K562 (cell line): ENCODE data around the gene OXSM. TPM values are rescaled to one million over a fixed set of nuclear protein-coding genes. Genes with fewer than 3 reads are reported as not detected.
A peak's percentile ranks its signal among the peaks of the same experiment; 100 is the strongest.

Experiments
- ARID3A ChIP-seq: IDR thresholded peaks from 2 replicates; pipeline ENCODE4 v1.6.1; 2012; ENCODE audit warnings: low read depth, low read length, improper control_type of control experiment, borderline replicate concordance
- CEBPG ChIP-seq, 3 experiments: fragments of 200-800 bp in 1 of 3; sonication (Bioruptor generic) in 1 of 3; sonication (generic) in 1 of 3; formaldehyde crosslinking in 1 of 3; IDR thresholded peaks in 2 of 3; conservative IDR thresholded peaks in 1 of 3; 2 replicates each; pipeline versions ENCODE4 v1.6.1 to v1.8.0; 2016 to 2022; ENCODE audit warnings: missing compliant biosample characterization in 2 of 3, missing genetic modification characterization in 2 of 3, mild to moderate bottlenecking in 1 of 3, missing genetic modification reagents in 1 of 3
- CHD4 ChIP-seq: fragments of 200-600 bp; sonication (generic); IDR thresholded peaks from 3 replicates; pipeline ENCODE4 v1.6.1; 2012; ENCODE audit warnings: low read depth, mild to moderate bottlenecking, mixed read lengths, low read length, inconsistent platforms; ENCODE audit not compliant: insufficient read depth, insufficient replicate concordance, poor library complexity, severe bottlenecking
- HMGN3 ChIP-seq: IDR thresholded peaks from 2 replicates; pipeline ENCODE4 v1.6.1; 2011; ENCODE audit warnings: borderline replicate concordance, low read depth, mild to moderate bottlenecking, mixed read lengths, low read length; ENCODE audit not compliant: insufficient read length; ENCODE audit errors: extremely low read depth
- KAT2B ChIP-seq: IDR thresholded peaks from one replicate; pipeline ENCODE4 v1.6.1; 2012; ENCODE audit warnings: low read depth, mild to moderate bottlenecking, control low read depth, inconsistent platforms, low read length, moderate library complexity
- NR2C1 ChIP-seq, 2 experiments: fragments of 450-650 bp; IDR thresholded peaks; 2 replicates each; pipeline ENCODE4 v1.6.1; 2017; ENCODE audit warnings: mild to moderate bottlenecking in 2 of 2, antibody characterized with exemption in 1 of 2, inconsistent platforms in 1 of 2, missing compliant biosample characterization in 1 of 2, missing genetic modification characterization in 1 of 2
- PKNOX1 ChIP-seq: fragments of 450-650 bp; IDR thresholded peaks from 2 replicates; pipeline ENCODE4 v1.6.1; 2016
- PML ChIP-seq: IDR thresholded peaks from 2 replicates; pipeline ENCODE4 v1.6.1; 2012; ENCODE audit warnings: low read length, inconsistent platforms
- TEAD1 ChIP-seq, 2 experiments: fragments of 450-650 bp in 1 of 2; sonication (generic) in 1 of 2; formaldehyde crosslinking; IDR thresholded peaks; 2 replicates each; pipeline versions ENCODE4 v1.4.0 to v1.8.0; 2020 to 2022; ENCODE audit warnings: mild to moderate bottlenecking in 2 of 2, missing genetic modification reagents in 1 of 2
- TRIM25 ChIP-seq: fragments of 450-650 bp; IDR thresholded peaks from 2 replicates; pipeline ENCODE4 v1.7.0; 2016; ENCODE audit warnings: borderline replicate concordance
- TSC22D4 ChIP-seq: fragments of 450-650 bp; IDR thresholded peaks from 2 replicates; pipeline ENCODE4 v1.6.1; 2016; ENCODE audit warnings: missing genetic modification characterization, missing biosample characterization, control low read depth
- VEZF1 ChIP-seq: fragments of 200-800 bp; sonication (Bioruptor generic); IDR thresholded peaks from 2 replicates; pipeline ENCODE4 v1.6.1; 2017; ENCODE audit warnings: missing genetic modification characterization, missing compliant biosample characterization
- ZNF347 ChIP-seq: fragments of 450-650 bp; formaldehyde crosslinking; IDR thresholded peaks from 2 replicates; pipeline ENCODE4 v1.4.0; 2020; ENCODE audit warnings: low read depth, mild to moderate bottlenecking, moderate library complexity
- polyA plus RNA-seq, 8 experiments: library from polyadenylated mRNA; depleted of rRNA in 4 of 8; stranded (reverse) in 5 of 8; unstranded in 3 of 8; fragments of >200 nt; fragmentation: Nextera tagmentation in 2 of 8; fragmentation: Illumina TruSeq in 1 of 8; extraction: Ambion mirVana in 2 of 8; extraction: Trizol in 1 of 8; gene quantifications; 2 replicates each; pipeline versions ENCODE4 v1.2.1 to v1.2.3, GENCODE V29; 2011 to 2014; ENCODE audit warnings: inconsistent platforms in 1 of 8, missing spikeins in 1 of 8
- total RNA-seq, 7 experiments: library from RNA; depleted of rRNA in 6 of 7; stranded (reverse); fragments of >200 nt in 6 of 7; fragmentation: Illumina TruSeq in 2 of 7; extraction: Trizol in 2 of 7; gene quantifications; 2 replicates each; pipeline versions ENCODE4 v1.2.1 to v1.2.3, GENCODE V29; 2011 to 2021; ENCODE audit warnings: low replicate concordance in 1 of 7

OXSM gene
- total and polyA plus RNA-seq, 9 of the 15 experiments (the other 6 are each of a cell fraction or from before 2014, with no cell fraction given) = 24.0 to 107 (median 34.0) TPM

- TF ChIP-seq VEZF1 = peak; percentile 30; the same call in 1 of the 2 replicates
- TF ChIP-seq HMGN3 = no peak
- no peak for TF ChIP-seq NR2C1 (IDR thresholded peaks at IDR 0.05)
- TF ChIP-seq NR2C1 (tag; IDR thresholded peaks at IDR 0.05) = no peak
- no peak for TF ChIP-seq KAT2B
- TF ChIP-seq PML = 0 out of 2 replicates have a peak, but pooled peaks have one; percentile 9
- TF ChIP-seq TSC22D4 (tag) = no peak
- no peak; a peak in 1 of 4 replicates for TF ChIP-seq TEAD1 (CRISPR knock-in tag; IDR thresholded peaks at IDR 0.05)
- TF ChIP-seq PKNOX1 = no peak
- no peak for TF ChIP-seq ZNF347 (CRISPR knock-in tag)
- no peak for TF ChIP-seq CHD4
- TF ChIP-seq TRIM25 = no peak
- TF ChIP-seq ARID3A = peak; percentile 59; the same call in 1 of the 2 replicates
- peak; percentile 94 for TF ChIP-seq CEBPG (CRISPR knock-in tag; IDR thresholded peaks at IDR 0.05)
- peak; percentile 96 to 100 for TF ChIP-seq CEBPG (tag; conservative IDR thresholded peaks at IDR 0.05 in 1 of 2, IDR thresholded peaks at IDR 0.05 in 1 of 2)
These were observed 6.0 kb upstream of the OXSM start (continued) for GRCh38 chr3:25783661-25784512.
